ENCODE results near the gene DHX38. TPM values are rescaled to one million over a fixed set of nuclear protein-coding genes. Genes with fewer than 3 reads are reported as not detected.

Gene DHX38
- total and polyA plus RNA-seq, 5 donors, result 27.7 to 45.9 (median 41.5) TPM

DNA sequence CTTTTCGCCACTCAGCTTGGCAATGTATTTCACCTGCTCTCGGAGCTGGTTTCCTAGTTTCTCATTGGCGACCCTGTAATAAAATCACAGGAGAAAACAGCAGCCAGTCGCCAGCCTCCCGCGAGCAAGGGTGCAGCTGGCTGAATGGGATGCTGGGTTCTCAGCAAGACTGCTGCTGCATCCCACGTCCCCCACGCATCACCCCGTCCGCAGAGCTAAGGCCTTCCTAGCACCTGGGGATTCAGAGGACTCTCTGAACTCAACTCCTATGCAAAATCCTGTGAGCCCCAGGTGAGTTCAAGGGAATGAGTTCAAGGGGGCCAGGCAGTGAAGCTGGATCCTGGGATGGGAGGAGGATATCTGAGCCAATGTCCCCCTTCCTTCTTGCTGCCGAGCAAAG is 29.3 kb downstream of the DHX38 start:
- Histone ChIP-seq H3K9me3 (ENCODE audit: control insufficient read depth, low read length) (no peaks in the 10 kb centered on the region), H3K4me1 (ENCODE audit: control insufficient read depth, insufficient read depth, low read length) (no peaks in the 10 kb centered on the region), H3K27ac (ENCODE audit: low read length) (no peak overlapping the region), H3K27me3 (ENCODE audit: control insufficient read depth, insufficient read depth) (no peaks in the 10 kb centered on the region), H3K4me3 (ENCODE audit: low read length) (no peak overlapping the region)
- ATAC-seq (no peak), DNase-seq (no peak)
- WGBS, result 86% methylated on average over 11 of the region's 11 CpGs
- intact Hi-C loops (cut with DNase I), result loop anchor here in 1 of 4 donors (10.0 kb wide), 1 partner anchor 1762 kb away; no protein-coding TSS in a partner anchor

DNA sequence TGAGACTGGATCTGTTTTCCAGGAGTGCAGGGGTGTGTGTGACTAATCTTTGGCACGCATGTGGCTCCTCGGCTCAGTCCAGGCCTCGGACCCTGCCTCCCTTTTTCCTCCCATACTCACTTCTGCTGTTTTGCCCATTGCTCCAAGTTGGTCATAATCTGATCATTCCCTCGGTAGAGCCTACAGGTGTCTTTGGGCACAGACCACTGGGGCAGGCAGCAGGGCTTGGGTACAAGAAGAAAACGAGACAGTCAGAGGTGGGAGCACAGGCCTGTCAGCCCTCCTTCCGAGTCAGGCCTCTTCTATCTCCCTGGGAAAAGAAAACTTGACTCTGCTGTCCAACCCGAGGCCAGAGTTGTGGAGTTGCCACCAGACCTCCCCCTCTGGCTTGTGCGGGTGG is 29.8 kb downstream of the DHX38 start:
- no peak for DNase-seq
- intact Hi-C loops (cut with DNase I), result loop anchor here in 1 of 4 donors (10.0 kb wide), 1 partner anchor 1761 kb away; no protein-coding TSS in a partner anchor
- no peak overlapping the region for H3K4me3 ChIP-seq (ENCODE audit: low read length)
- ATAC-seq, result no peak
- H3K9me3 ChIP-seq (ENCODE audit: control insufficient read depth, low read length), result no peaks in the 10 kb centered on the region
- no peaks in the 10 kb centered on the region for H3K4me1 ChIP-seq (ENCODE audit: control insufficient read depth, insufficient read depth, low read length)
- 73% methylated on average over 8 of the region's 8 CpGs for WGBS
- H3K27me3 ChIP-seq (ENCODE audit: control insufficient read depth, insufficient read depth), result no peaks in the 10 kb centered on the region
- no peak overlapping the region for H3K27ac ChIP-seq (ENCODE audit: low read length)

DNA sequence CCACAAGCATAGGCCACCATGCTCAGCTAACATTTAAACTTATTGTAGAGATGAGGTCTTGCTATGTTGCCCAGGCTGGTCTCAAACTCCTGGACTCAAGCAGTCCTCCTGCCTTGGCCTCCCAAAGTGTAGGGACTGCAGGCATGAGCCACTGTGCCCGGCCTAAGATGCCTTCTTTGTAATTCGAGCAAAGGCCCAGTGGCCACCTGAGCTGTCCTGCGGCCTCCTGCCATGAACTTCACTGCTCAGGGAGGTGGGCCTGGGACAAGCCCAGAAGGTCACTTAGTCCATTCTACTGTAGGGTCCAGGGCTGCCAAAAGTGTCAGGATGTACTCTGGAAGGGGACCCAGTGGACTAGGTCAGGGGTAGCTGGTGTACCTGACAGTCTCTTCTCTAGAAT is 30.5 kb downstream of the DHX38 start:
- Histone ChIP-seq H3K27ac (ENCODE audit: low read length) (no peak overlapping the region), H3K27me3 (ENCODE audit: control insufficient read depth, insufficient read depth) (no peaks in the 10 kb centered on the region), H3K4me1 (ENCODE audit: control insufficient read depth, insufficient read depth, low read length) (no peaks in the 10 kb centered on the region), H3K4me3 (ENCODE audit: low read length) (no peak overlapping the region), H3K9me3 (ENCODE audit: control insufficient read depth, low read length) (no peaks in the 10 kb centered on the region)
- DNase-seq, result no peak
- no peak for ATAC-seq
- WGBS, result 97% methylated on average over 3 of the region's 3 CpGs
- intact Hi-C loops (cut with DNase I), result loop anchor here in 1 of 4 donors (10.0 kb wide), 1 partner anchor 1761 kb away; no protein-coding TSS in a partner anchor

DNA sequence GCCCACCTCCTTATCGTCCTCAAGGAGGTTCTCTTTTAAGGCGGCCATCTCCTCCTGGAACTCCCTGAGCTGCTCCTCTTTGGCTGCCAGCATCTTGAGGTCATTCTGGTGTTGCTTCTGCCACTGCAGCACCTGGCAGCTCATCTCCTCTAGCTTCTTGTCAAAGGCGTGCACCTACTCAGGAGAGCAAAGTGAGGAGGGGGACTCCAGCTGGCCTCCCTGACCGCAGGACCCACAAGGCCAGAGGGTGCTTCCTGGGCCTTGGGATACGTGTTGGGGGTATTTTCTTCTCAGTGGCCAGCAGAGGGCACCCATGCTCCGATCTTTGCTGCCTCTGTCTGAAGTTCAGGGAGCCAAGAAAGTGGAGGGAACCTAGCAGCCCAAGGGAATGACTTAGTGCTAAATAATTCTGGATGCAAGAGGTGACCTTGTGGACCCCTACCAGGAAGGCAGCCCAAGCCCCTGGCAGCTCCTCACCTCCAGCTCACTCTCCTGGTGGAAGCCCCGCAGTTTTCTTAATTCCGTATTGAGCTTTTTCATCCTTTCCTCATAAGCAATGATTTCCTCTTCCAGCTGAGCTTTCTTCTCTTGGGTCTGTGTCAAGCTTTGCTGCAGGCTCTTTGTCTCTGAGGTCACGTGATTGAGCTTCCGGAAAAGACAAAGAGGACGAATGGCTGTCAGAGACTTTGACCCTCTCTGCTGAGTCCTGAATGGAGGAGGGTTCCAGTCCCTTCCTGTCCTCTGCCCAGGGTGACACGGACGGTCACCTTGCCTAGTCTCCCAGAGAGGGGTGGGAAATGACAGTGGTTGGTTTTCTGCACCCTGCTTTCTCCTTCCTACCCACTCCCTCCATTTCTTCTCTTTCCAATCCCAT is 31.4 kb downstream of the DHX38 start:
- 29% methylated on average over 13 of the region's 13 CpGs for WGBS
- H3K9me3 ChIP-seq (ENCODE audit: control insufficient read depth, low read length), result no peaks in the 10 kb centered on the region
- DNase-seq (peak; percentile 64 to 85 (median 79)), ATAC-seq (peak; percentile 76 to 79)
- no peaks in the 10 kb centered on the region for H3K27me3 ChIP-seq (ENCODE audit: control insufficient read depth, insufficient read depth)
- no peaks in the 10 kb centered on the region for H3K4me1 ChIP-seq (ENCODE audit: control insufficient read depth, insufficient read depth, low read length)
- no peak overlapping the region for H3K4me3 ChIP-seq (ENCODE audit: low read length)
- H3K27ac ChIP-seq (ENCODE audit: low read length), result no peak overlapping the region
- intact Hi-C loops (cut with DNase I), result loop anchor here in 1 of 4 donors (10.0 kb wide), 1 partner anchor 1760 kb away; no protein-coding TSS in a partner anchor

DNA sequence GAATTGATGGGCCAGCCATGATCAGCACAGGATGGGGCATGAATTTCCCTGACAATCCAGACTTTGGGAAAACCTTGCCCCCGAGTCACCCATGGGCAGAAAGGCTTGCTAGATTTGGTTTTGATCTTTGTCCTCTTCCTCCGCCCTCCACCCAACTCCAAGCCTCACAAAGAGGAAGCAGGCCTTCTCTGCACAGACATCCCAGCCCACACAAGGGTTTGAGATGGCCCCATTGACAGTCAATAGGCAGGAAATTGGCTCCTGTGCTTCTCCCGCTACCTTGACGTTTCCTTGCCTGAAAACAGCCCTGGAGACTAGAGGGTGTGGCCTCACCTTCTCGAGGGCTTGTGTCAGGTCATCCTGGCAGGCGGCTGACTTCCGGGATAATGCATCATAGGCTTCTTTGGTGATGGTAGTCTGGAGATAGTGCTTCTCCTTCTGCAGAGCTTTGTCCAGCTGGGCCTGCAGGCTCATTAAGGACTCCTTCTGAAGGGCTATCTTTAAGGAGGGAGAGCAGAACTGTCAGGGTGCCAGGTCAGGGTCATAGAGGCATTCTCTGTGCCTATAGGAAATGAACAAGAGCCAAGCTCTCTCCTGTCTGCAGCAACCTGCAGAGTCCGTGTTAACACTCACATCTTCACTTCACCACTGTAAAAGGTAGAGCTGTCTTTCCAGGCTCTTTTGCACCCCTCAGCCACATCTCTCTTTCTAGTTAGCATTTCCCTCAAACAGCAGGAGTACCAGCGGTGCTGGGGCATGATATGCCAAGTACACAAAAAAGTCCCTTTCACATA is 32.2 kb downstream of the DHX38 start:
- DNase-seq (no peak), ATAC-seq (no peak)
- Histone ChIP-seq H3K9me3 (ENCODE audit: control insufficient read depth, low read length) (no peaks in the 10 kb centered on the region), H3K4me3 (ENCODE audit: low read length) (no peak overlapping the region), H3K27me3 (ENCODE audit: control insufficient read depth, insufficient read depth) (no peaks in the 10 kb centered on the region), H3K27ac (ENCODE audit: low read length) (no peak overlapping the region), H3K4me1 (ENCODE audit: control insufficient read depth, insufficient read depth, low read length) (no peaks in the 10 kb centered on the region)
- WGBS, result 77% methylated on average over 9 of the region's 9 CpGs
- intact Hi-C loops (cut with DNase I), result loop anchor here in 1 of 4 donors (10.0 kb wide), 1 partner anchor 1759 kb away; no protein-coding TSS in a partner anchor

DNA sequence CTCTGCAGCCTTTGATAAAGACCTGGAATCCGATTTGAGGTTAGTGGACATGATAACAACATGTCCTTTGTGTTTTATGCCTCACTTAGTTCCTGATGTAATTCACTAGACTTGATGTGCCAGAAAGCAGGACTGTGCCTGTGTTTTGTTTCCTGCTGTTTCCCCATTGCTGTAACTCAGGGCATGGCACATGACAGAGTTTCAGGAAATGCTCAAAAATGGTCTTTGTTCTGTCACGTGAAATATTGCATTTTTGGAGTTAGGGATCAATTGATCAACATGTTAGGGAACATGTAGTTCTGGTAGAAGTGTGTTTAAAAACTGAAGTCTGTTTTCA is 32.8 kb downstream of the DHX38 start:
- no peak overlapping the region for H3K27ac ChIP-seq (ENCODE audit: low read length)
- H3K27me3 ChIP-seq (ENCODE audit: control insufficient read depth, insufficient read depth), result no peaks in the 10 kb centered on the region
- 43% methylated on average over 2 of the region's 2 CpGs for WGBS
- H3K4me3 ChIP-seq (ENCODE audit: low read length), result no peak overlapping the region
- ATAC-seq (no peak), DNase-seq (no peak)
- intact Hi-C loops (cut with DNase I), result loop anchor here in 1 of 4 donors (10.0 kb wide), 1 partner anchor 1758 kb away; no protein-coding TSS in a partner anchor
- H3K9me3 ChIP-seq (ENCODE audit: control insufficient read depth, low read length), result no peaks in the 10 kb centered on the region
- H3K4me1 ChIP-seq (ENCODE audit: control insufficient read depth, insufficient read depth, low read length), result no peaks in the 10 kb centered on the region

DNA sequence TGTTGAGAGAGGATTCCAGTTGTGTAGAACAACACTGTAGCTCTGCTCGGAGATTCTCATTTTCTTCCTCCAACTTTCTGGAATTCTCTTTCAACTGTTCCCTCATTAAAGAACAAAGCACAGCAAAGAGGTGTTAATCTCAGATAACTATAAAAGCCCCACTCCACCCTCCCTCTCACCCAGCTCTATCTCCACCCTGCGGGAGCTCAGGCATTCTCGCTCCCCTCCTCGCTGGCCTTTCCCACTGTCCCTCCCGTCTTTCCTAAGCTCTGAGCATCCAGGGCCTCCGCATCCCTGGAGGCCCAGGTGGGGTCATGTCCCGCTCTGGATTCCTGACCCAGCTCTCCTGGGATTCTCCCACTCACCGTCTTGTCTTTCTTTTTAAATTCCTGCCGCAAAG is 35.1 kb downstream of the DHX38 start:
- WGBS, result 71% methylated on average over 9 of the region's 9 CpGs
- no peaks in the 10 kb centered on the region for H3K27me3 ChIP-seq (ENCODE audit: control insufficient read depth, insufficient read depth)
- DNase-seq, result no peak
- H3K27ac ChIP-seq (ENCODE audit: low read length), result no peak overlapping the region
- intact Hi-C loops (cut with DNase I), result loop anchor here in 1 of 4 donors (10.0 kb wide), 1 partner anchor 1756 kb away; no protein-coding TSS in a partner anchor
- no peak overlapping the region for H3K4me3 ChIP-seq (ENCODE audit: low read length)
- no peaks in the 10 kb centered on the region for H3K9me3 ChIP-seq (ENCODE audit: control insufficient read depth, low read length)
- no peaks in the 10 kb centered on the region for H3K4me1 ChIP-seq (ENCODE audit: control insufficient read depth, insufficient read depth, low read length)
- no peak for ATAC-seq

DNA sequence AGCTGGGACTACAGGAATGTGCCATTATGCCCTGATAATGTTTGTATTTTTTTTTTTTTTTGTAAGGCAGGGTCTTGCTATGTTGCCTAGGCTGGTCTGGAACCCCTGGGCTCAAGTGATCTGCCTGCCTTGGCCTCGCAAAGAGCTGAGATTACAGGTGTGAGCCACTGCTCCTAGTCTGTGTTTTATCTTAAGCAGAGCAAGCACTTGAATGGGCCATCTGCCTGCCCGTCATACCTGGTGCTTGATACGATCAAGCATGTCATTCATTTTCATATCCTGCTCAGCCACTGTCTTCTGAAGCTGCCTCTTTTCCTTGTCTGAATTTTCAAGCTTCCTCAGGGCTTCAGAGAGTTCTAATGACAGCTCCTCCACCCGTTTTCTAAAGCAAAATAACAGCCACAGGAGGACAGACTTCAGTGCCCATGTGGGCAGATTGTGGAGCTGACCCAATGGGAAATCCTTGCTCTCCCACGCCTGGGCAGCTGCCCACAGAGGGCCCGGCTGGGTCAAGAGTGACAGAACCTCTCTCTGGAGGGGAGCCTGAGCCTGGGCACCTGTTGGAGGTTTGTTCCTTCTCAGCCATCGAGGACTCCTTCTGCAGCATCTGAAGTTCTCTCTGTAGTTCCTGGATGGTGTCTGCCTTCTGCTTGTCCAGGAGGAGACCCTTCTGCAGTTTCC is 36.5 kb downstream of the DHX38 start:
- intact Hi-C loops (cut with DNase I), result loop anchor here in 1 of 4 donors (10.0 kb wide), 1 partner anchor 1755 kb away; no protein-coding TSS in a partner anchor
- WGBS, result 69% methylated on average over 7 of the region's 7 CpGs

DNA sequence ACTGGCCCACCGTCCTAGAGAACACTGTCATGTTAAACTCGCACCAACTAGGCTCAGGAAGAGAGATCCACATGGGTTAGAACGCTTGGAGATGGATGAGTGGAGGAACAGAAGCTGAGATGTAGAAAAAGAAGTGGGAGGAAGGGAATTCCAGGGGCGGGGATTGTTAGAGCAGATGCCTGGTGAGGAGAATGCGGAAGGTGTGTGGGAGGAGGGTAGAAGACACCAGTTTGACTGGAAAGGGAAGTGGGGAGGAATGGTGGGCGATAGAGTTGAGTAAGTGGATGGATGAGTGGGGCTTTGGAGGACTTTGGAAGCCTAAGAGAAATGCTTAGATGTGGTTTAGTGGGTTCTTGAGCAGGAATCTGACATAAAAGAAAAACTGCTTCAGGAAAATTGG is 37.4 kb downstream of the DHX38 start:
- Histone ChIP-seq H3K27ac (ENCODE audit: low read length) (no peak overlapping the region), H3K4me3 (ENCODE audit: low read length) (no peak overlapping the region), H3K9me3 (ENCODE audit: control insufficient read depth, low read length) (no peaks in the 10 kb centered on the region), H3K4me1 (ENCODE audit: control insufficient read depth, insufficient read depth, low read length) (no peaks in the 10 kb centered on the region), H3K27me3 (ENCODE audit: control insufficient read depth, insufficient read depth) (no peaks in the 10 kb centered on the region)
- ATAC-seq, result no peak
- 66% methylated on average over 6 of the region's 6 CpGs for WGBS
- intact Hi-C loops (cut with DNase I), result no loop called here
- no peak for DNase-seq

More for the DNA sequence above, 36.5 kb downstream of the DHX38 start:
- Histone ChIP-seq H3K27ac (ENCODE audit: low read length) (no peak overlapping the region), H3K27me3 (ENCODE audit: control insufficient read depth, insufficient read depth) (no peaks in the 10 kb centered on the region), H3K4me3 (ENCODE audit: low read length) (no peak overlapping the region), H3K4me1 (ENCODE audit: control insufficient read depth, insufficient read depth, low read length) (no peaks in the 10 kb centered on the region), H3K9me3 (ENCODE audit: control insufficient read depth, low read length) (no peaks in the 10 kb centered on the region)
- no peak for DNase-seq
- no peak for ATAC-seq

DNA sequence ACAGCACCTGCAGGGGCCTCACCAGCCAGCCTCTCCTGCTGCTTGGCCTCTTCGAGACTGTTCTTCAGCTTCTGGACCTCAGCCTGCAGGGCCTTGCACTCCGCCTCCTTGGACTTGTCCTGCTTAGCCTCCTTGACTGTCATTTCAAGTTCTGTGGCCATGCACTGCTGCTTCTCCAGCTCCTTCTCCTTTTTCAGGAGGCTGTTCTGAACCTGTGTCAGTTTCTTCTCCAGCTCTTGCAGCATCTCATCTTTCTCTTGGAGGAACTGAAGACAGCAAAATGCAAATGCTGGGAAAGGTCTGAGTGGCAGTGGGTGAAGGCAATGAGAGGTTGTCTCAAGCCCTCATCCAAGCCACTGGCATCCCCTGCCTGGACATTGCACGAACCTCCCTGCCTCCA is 39.1 kb downstream of the DHX38 start:
- WGBS, result 81% methylated on average over 3 of the region's 3 CpGs
- H3K27ac ChIP-seq (ENCODE audit: low read length), result no peak overlapping the region
- intact Hi-C loops (cut with DNase I), result no loop called here
- H3K9me3 ChIP-seq (ENCODE audit: control insufficient read depth, low read length), result no peaks in the 10 kb centered on the region
- no peaks in the 10 kb centered on the region for H3K4me1 ChIP-seq (ENCODE audit: control insufficient read depth, insufficient read depth, low read length)
- DNase-seq, result no peak
- H3K4me3 ChIP-seq (ENCODE audit: low read length), result no peak overlapping the region
- H3K27me3 ChIP-seq (ENCODE audit: control insufficient read depth, insufficient read depth), result no peaks in the 10 kb centered on the region
- no peak for ATAC-seq
